Smooth muscle cell (in vitro differentiated cells): ENCODE measurements around the gene TREM2. TPM values are rescaled to one million over a fixed set of nuclear protein-coding genes. Genes with fewer than 3 reads are reported as not detected.

ENCODE experiments used
- DNase-seq: peaks from one replicate; lab custom pipeline; 2025; ENCODE audit not compliant: unreplicated experiment; lab: John Stamatoyannopoulos, UW
- H2AFZ ChIP-seq: fragments of 200-600 bp; sonication (generic); 2 replicates; pipeline ENCODE4 v1.6.0; 2016; ENCODE audit warnings: antibody characterized with exemption, low read depth, mild to moderate bottlenecking
- H3F3A ChIP-seq: fragments of 200-600 bp; sonication (generic); 2 replicates; pipeline ENCODE4 v1.6.0; 2017; ENCODE audit warnings: antibody characterized with exemption, low read depth
- H3K27ac ChIP-seq: fragments of 200-600 bp; sonication (generic); 2 replicates; pipeline ENCODE4 v1.5.1; 2016; ENCODE audit warnings: low read depth, mild to moderate bottlenecking
- H3K27me3 ChIP-seq: fragments of 200-600 bp; sonication (generic); 2 replicates; pipeline ENCODE4 v1.6.1; 2016; ENCODE audit warnings: low read depth, mild to moderate bottlenecking
- H3K36me3 ChIP-seq: fragments of 200-600 bp; sonication (generic); 2 replicates; pipeline ENCODE4 v1.5.1; 2016; ENCODE audit warnings: low read depth
- H3K4me1 ChIP-seq: fragments of 200-600 bp; sonication (generic); 2 replicates; pipeline ENCODE4 v1.5.1; 2016; ENCODE audit warnings: low read depth
- H3K4me2 ChIP-seq: fragments of 200-600 bp; sonication (generic); 2 replicates; pipeline ENCODE4 v1.6.0; 2016; ENCODE audit warnings: mild to moderate bottlenecking
- H3K4me3 ChIP-seq: fragments of 200-600 bp; sonication (generic); 2 replicates; pipeline ENCODE4 v1.5.1; 2016; ENCODE audit warnings: mild to moderate bottlenecking
- H3K79me2 ChIP-seq: fragments of 200-600 bp; sonication (generic); 2 replicates; pipeline ENCODE4 v1.6.0; 2016; ENCODE audit warnings: low read depth, mild to moderate bottlenecking
- H3K9ac ChIP-seq: fragments of 200-600 bp; sonication (generic); 2 replicates; pipeline ENCODE4 v1.6.0; 2016; ENCODE audit warnings: low read depth
- H3K9me3 ChIP-seq: fragments of 200-600 bp; sonication (generic); replicated peaks from 2 replicates; pipeline ENCODE4 v1.5.1; 2016; ENCODE audit warnings: low read depth
- H4K20me1 ChIP-seq: fragments of 200-600 bp; sonication (generic); 2 replicates; pipeline ENCODE4 v1.6.0; 2016; ENCODE audit warnings: low read depth
- CTCF ChIP-seq: fragments of 200-600 bp; sonication (generic); IDR thresholded peaks from 2 replicates; pipeline ENCODE4 v1.5.1; 2017; ENCODE audit warnings: borderline replicate concordance, mild to moderate bottlenecking, antibody characterized with exemption; ENCODE audit not compliant: insufficient read depth, poor library complexity, severe bottlenecking
- WGBS: methylation state at CpG from one replicate; pipeline ENCODE4 v1.1.7; 2016; ENCODE audit warnings: low lambda C conversion rate; 5-methylcytosine and 5-hydroxymethylcytosine counted together
- polyA plus RNA-seq: library from polyadenylated mRNA; unstranded; fragments of >200 nt; fragmentation: Nextera tagmentation; extraction: Ambion mirVana; gene quantifications from 2 replicates; pipeline ENCODE4 v1.2.1, GENCODE V29; 2016
- total RNA-seq: library from RNA; depleted of rRNA; stranded (reverse); fragments of >200 nt; gene quantifications from 2 replicates; pipeline ENCODE4 v1.2.3, GENCODE V29; 2014

The TREM2 gene
- total and polyA plus RNA-seq, 2 experiments from 2014 or later, result not detected

DNA sequence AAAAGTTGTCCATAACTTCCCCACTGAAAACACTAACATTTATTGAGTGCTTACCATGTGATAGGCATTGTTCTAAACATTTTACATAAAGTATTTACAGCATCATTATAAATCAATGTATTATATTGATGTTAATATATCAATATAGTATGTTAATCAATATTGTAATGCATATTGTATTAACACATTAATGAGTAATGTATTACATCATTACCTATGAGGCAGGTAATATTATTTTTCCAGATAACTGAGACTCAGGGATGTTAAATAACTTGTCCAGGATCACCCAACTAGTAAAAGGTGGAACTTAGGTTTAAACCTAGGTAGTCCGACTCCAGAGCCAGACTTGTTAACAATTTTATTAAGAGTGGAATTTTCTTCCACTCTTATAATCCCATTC, 12.2 kb upstream of the TREM2 start:
- Histone ChIP-seq H3K27ac (no peak overlapping the region), H4K20me1 (no peaks in the 10 kb centered on the region), H2AFZ (no peak overlapping the region), H3K36me3 (no peaks in the 10 kb centered on the region), H3K79me2 (no peaks in the 10 kb centered on the region), H3K4me1 (no peaks in the 10 kb centered on the region), H3K4me2 (no peak overlapping the region), H3K9ac (no peak overlapping the region), H3F3A (no peaks in the 10 kb centered on the region), H3K9me3 (no peaks in the 10 kb centered on the region), H3K4me3 (no peak overlapping the region), H3K27me3 (peaks cover 18% of the 10 kb centered on the region)
- TF ChIP-seq CTCF, result no peak
- no peak for DNase-seq
- 100% methylated on average over 1 of the region's 1 CpG for WGBS

DNA sequence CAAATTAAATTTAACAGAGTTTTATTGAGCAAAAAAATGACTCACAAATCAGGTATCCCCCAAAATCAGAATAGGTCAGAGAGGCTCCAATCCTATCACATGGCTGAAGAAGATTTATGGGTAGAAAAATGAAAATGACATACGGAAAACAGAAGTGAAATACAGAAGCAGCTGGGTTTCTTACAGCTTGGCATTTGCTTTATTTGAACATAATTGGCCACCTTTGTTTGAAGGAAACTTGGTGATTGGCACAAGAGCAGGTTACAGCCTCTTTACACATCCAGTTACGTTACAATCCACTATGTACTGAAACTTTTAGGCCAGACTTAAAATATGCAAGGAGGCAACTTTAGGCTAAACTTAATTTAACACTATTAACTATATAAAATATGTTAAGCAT, 11.7 kb upstream of the TREM2 start:
- H4K20me1 ChIP-seq, result no peaks in the 10 kb centered on the region
- H3K4me2 ChIP-seq, result no peak overlapping the region
- no peak overlapping the region for H3K4me3 ChIP-seq
- no peaks in the 10 kb centered on the region for H3F3A ChIP-seq
- H3K27me3 ChIP-seq, result peaks cover 18% of the 10 kb centered on the region
- no peak overlapping the region for H2AFZ ChIP-seq
- no peak overlapping the region for H3K9ac ChIP-seq
- DNase-seq, result no peak
- H3K9me3 ChIP-seq, result no peaks in the 10 kb centered on the region
- H3K4me1 ChIP-seq, result no peaks in the 10 kb centered on the region
- H3K79me2 ChIP-seq, result no peaks in the 10 kb centered on the region
- no peak overlapping the region for H3K27ac ChIP-seq
- H3K36me3 ChIP-seq, result no peaks in the 10 kb centered on the region
- 90% methylated on average over 2 of the region's 2 CpGs for WGBS
- TF ChIP-seq CTCF, result no peak

GRCh38 chr6:41171908-41172307, 9.0 kb upstream of the TREM2 start:
- Histone ChIP-seq H2AFZ (no peak overlapping the region), H3K79me2 (no peaks in the 10 kb centered on the region), H3K36me3 (no peaks in the 10 kb centered on the region), H3K9me3 (no peaks in the 10 kb centered on the region), H3K27me3 (peaks cover 12% of the 10 kb centered on the region), H3K27ac (no peak overlapping the region), H4K20me1 (no peaks in the 10 kb centered on the region), H3F3A (no peaks in the 10 kb centered on the region), H3K4me1 (no peaks in the 10 kb centered on the region), H3K4me3 (no peak overlapping the region), H3K4me2 (no peak overlapping the region), H3K9ac (no peak overlapping the region)
- TF ChIP-seq CTCF, result no peak
- 44% methylated on average over 3 of the region's 3 CpGs for WGBS
- no peak for DNase-seq

DNA sequence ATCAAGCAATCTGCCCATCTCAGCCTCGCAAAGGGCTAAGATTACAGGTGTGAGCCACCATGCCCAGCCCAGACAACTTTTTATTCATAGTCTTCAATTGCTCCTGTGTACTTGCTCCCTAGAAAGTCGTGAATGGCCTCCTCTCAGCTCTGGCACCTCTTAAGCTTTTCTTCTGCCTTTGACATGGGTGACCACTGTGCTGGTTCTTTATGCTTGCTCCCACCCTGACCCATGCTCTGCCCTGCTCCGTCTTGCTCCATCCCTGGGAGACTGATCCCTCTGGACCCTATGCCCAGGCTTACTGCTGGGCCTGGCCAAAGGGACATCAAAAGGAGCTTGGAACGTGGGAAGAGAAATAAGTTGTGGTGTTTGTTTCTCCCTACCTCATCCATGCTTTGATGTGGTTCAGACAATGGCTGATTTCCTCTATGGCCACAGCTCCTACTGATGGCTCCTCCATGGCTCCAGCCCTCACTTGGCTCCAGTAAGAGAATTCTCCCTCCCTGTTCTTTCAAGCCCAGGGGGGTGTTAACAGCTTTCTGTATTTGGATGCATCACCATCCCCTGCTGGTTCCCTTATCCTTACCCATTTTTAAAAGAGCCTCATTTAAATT, 7.7 kb upstream of the TREM2 start:
- H3K4me1 ChIP-seq, result no peaks in the 10 kb centered on the region
- H3F3A ChIP-seq, result no peaks in the 10 kb centered on the region
- H4K20me1 ChIP-seq, result no peaks in the 10 kb centered on the region
- DNase-seq, result no peak
- H3K27ac ChIP-seq, result no peak overlapping the region
- H2AFZ ChIP-seq, result no peak overlapping the region
- no peak overlapping the region for H3K4me3 ChIP-seq
- H3K36me3 ChIP-seq, result no peaks in the 10 kb centered on the region
- H3K9ac ChIP-seq, result no peak overlapping the region
- H3K9me3 ChIP-seq, result no peaks in the 10 kb centered on the region
- no peaks in the 10 kb centered on the region for H3K27me3 ChIP-seq
- no peaks in the 10 kb centered on the region for H3K79me2 ChIP-seq
- 69% methylated on average over 4 of the region's 4 CpGs for WGBS
- TF ChIP-seq CTCF, result no peak
- H3K4me2 ChIP-seq, result no peak overlapping the region
